Right renal cortex interstitium (tissue), 3 donors: ENCODE measurements around the gene UTP4. TPM values are rescaled to one million over a fixed set of nuclear protein-coding genes. Genes with fewer than 3 reads are reported as not detected.

Experiments used
- DNase-seq, 3 donors: peaks; one replicate each; pipeline ENCODE4 v3.0.0-alpha.2; 2013; ENCODE audit warnings: low read depth in 3 of 3, low spot score in 2 of 3
- polyA plus RNA-seq, 3 donors: library from polyadenylated mRNA; unstranded; fragments of 120-200 nt; gene quantifications; one replicate each; pipeline ENCODE4 v1.2.1, GENCODE V29; 2013; ENCODE audit not compliant: insufficient read length in 3 of 3

UTP4 gene
- polyA plus RNA-seq, 3 donors, result 63.8 to 67.2 (median 64.2) TPM

DNA sequence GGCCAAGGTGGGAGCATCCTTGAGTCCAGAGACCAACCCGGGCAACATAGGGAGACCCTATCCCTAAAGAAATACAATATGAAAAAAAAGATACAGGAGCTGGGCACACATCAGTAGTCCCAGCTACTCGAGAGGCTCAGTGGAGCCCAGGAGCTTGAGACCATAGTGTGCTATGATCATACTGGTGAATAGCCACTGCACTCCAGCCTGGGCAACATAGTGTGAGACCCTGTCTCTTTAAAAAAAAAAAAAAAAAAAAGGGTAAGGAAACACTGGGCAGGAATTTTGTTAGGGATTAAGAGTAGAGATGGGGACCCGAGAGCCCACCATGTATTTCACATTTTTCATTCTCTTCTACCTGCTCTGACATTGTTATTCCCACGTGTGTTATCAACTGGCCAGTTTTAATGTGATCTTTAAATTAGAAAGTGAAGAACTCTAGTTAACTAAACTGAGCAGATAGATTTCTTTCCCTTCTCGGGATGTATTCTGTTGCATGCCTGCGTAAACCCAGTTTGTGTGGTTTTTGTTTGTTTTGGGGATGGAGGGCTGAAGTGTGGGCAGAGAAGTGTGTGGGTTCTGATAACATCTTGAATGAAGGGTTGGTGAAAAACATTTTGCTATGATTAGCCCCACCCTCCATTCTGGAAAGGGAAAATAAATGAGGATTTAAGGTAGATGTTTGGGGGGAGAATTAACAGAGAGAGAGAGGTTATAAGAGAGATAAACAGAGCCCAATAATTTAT is 37.3 kb downstream of the UTP4 start:
- DNase-seq, result no peak

GRCh38 chr16:69171325-69172084 is 39.1 kb downstream of the UTP4 start:
- DNase-seq, result no peak

DNA sequence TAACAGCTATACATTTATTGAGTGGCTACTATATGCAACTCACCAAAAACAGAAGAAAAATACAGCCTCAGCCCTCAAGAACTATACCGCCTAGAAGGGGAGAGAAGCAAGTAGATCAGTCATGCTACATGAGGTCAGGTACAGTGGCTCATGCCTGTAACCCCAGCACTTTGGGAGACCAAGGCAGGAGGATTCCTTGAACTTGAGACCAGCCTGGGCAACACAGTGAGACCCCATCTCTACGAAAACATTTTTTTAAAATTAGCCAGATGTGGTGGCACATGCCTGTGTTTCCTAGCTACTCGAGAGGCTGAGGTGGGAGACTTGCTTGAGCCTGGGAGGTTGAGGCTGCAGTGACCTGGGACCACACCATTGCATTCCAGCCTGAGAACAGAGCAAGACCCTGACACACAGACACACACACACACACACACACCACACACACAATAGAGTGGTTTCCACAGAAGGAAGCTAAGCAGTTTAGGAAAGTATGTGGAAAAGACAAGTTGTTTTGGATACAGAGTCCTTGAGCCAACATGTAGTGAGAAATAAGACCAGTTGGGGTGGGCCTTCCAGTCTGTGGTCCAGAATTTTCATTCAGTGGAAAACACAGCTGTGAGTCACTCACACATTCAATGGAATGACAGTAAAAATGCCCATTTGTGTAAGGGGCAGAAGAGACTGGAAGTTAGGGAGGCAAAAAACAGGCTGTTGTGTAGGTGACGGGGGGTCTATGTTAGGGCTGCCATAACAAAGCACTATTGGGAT is 43.8 kb downstream of the UTP4 start:
- no peak for DNase-seq

- DNase-seq, result peak in 2 of 3 donors; percentile 57
Measured at GRCh38 chr16:69179328-69180010, 47.0 kb downstream of the UTP4 start.

- no peak for DNase-seq
Measured at GRCh38 chr16:69180011-69180338, 47.5 kb downstream of the UTP4 start.

- no peak for DNase-seq
Measured at GRCh38 chr16:69182730-69183416, 50.4 kb downstream of the UTP4 start.

GRCh38 chr16:69186642-69187445 is 54.4 kb downstream of the UTP4 start, which contains the start of gene SNTB2:
Gene SNTB2, plus strand, starts transcription at chr16:69187164. Its CDS starts 3 bp downstream, at chr16:69187167.
- peak in 2 of 3 donors; percentile 84 to 88 for DNase-seq

DNA sequence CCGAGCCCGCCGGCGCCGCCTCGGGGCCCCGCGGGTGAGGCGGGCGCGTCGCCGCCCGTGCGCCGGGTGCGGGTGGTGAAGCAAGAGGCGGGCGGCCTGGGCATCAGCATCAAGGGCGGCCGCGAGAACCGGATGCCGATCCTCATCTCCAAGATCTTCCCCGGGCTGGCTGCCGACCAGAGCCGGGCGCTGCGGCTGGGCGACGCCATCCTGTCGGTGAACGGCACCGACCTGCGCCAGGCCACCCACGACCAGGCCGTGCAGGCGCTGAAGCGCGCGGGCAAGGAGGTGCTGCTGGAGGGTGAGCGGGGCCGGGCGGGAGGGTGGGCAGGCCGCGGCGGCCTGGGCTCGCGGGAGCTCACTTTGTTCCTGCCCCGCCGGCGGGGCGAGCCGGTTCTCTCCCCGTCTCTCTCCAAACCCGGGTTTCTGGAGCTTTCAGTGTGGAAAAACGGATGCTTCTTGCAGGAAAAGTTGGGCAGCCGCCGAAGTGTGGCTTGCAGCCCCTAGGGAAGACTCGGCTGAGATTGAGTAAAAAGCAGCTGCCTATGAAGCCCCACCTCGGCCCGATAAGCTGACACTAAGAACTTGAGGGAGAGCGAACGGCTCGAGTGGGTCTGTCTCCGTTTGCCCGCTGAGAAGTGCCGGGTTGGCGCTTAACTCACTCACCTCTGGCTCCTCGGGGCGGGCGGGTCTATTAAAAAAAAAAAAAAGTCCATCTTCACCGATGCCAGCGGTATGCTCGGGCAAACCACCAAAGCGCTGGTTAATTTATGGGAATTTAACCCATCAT is 55.2 kb downstream of the UTP4 start:
- DNase-seq, result peak in 1 of 3 donors; percentile 33

DNA sequence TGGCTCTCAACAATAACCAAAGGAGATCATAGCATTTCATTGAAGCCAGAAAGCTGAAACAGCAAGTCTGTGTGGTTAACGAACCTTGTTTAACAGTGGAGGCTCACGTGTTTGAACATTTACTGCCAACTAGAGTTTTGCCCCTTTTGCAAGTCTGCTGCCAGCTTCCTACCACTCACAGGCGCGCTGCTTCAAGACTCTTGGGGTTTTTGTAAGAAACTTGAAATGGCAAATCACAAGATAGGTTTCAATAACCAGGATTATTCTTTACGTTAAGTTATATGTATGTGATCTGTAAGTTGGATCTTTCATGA is 55.7 kb downstream of the UTP4 start:
- peak in 1 of 3 donors; percentile 39 for DNase-seq

DNA sequence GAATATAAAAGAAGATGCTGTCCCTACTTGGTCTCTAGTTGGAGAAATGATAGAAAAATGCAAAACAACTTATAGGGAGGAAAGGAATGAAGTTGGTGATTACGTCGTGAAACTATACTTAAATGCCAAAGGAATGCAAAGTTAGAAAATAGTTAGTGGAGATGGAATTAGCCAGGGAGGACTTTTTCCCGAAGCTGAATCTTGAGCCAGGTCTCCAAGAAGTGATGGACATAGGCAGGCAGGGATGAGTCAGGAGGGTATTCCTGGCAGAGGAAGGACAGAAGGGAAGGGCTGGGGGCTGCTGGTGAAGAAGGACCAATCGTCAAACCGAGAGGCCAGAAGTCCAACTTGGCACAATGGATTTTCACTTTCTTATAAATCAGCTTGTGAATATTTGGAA is 56.3 kb downstream of the UTP4 start:
- DNase-seq, result no peak

GRCh38 chr16:69190046-69190588 is 57.7 kb downstream of the UTP4 start:
- no peak for DNase-seq

DNA sequence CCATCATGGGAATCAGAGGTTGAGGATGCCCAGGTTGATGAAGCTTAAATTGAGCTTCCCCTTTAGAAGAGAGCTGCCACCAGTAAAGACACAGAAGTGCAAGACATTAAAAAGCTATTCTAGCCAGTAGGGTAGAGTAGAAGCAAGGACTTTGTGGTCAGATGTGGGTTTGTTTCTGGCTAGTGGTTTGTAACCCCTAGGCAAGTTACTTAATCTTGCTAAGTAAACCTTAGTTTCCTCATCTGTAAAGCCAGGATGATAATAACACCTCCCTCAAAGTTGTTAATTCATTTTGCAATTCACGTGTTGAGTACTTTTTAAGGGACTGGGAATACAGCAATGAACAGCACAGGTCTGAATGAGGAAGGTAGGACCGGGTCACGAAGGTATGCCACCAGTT is 58.1 kb downstream of the UTP4 start:
- DNase-seq, result no peak

- no peak for DNase-seq
Measured at GRCh38 chr16:69191136-69191535, 58.7 kb downstream of the UTP4 start.

DNA sequence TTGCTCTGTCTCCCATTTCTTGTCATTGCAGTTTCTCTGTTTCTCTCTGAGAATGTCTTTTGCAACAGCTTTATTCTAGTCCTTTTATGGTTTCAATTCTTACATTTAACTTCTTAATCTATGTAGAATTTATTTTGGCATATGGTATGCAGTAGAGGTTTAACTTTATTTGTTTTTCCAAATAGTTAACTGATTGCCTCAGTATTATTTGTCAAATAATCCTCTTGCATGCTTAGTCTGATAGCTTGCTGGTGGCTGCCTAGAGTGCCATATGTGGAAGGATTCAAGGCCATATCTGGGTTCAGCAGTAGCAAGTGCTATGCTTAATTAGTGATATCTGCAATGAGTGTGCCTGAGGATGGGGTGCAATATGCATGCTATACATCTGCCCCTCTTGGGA is 61.4 kb downstream of the UTP4 start:
- DNase-seq, result no peak

DNA sequence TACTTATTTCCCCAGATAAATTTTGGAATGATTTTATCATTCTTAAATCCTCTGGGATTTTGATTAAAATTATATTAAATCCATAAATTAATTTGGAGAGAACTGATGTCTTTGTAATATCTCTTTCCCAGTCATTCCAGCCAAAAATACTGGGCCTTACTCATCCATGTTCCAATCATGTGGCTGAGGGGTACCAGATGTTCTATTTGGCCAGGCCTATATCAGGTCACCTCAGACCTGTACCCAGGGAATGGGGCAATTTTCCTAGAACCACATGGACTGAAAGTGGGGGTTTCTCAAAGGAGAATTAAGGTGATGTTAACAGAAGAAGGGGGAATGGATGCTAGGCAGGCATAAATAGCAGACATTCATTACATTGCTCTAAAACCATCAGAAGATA is 62.0 kb downstream of the UTP4 start:
- DNase-seq, result no peak

- DNase-seq, result no peak
Measured at GRCh38 chr16:69195369-69196029, 63.0 kb downstream of the UTP4 start.

DNA sequence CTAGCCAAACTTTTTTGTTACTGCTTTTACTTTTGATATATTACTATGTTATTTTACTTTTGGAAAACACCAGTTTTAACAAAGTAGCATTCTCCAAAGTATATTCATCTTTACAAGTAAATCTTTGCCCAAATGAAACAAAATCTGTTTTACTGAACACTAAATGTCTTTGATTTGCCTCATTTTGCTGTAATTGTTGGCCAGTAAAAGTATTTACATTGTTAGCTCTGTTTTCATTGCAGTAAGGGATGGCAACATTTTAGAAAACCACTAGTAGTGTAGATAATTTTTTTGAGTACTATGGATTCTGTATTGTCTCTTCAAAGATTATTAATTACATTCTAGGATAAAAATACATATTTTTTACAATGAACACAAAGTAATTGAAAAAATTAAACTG is 65.1 kb downstream of the UTP4 start:
- DNase-seq, result no peak

DNA sequence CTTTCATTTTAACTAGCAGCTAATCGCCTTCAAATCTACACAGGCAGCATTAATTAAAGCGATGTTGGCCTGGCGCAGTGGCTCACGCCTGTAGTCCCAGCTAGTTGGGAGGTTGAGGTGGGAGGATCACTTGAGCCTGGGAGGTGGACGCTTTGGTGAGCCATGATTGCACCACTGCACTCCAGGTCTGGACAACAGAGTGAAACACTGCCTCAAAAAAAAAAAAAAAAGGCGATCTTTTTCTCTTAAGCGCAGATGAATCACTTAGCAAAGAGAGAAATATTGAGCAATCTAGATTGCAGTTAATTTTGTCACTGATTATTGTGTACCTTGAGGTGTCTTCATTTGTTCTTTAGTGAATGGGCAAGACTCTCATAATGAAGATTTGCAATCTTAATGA is 66.9 kb downstream of the UTP4 start:
- DNase-seq, result no peak
